GM06990 (cell line): Measurements from ENCODE around the gene TSPAN12.

Source experiments
- DNase-seq: peaks from one replicate; pipeline ENCODE4 v3.0.0-alpha.2; 2011; ENCODE audit not compliant: insufficient read length; ENCODE audit errors: extremely low read depth
- H3K27me3 ChIP-seq: replicated peaks from 2 replicates; pipeline ENCODE4 v1.6.0; 2011; ENCODE audit warnings: low read length; ENCODE audit not compliant: control insufficient read depth, insufficient read depth
- H3K36me3 ChIP-seq: 2 replicates; pipeline ENCODE4 v1.5.1; 2011; ENCODE audit warnings: low read length; ENCODE audit not compliant: control insufficient read depth, insufficient read depth
- H3K4me3 ChIP-seq: replicated peaks from 2 replicates; pipeline ENCODE4 v1.5.1; 2011; ENCODE audit warnings: low read depth, mild to moderate bottlenecking, control low read depth, low read length
- TF ChIP-seq, protein P1 (sequence below): IDR thresholded peaks from 2 replicates; pipeline ENCODE4 v1.5.1; 2011; ENCODE audit warnings: low read length, control low read depth, mild to moderate bottlenecking, inconsistent platforms; ENCODE audit not compliant: insufficient read depth, poor library complexity, severe bottlenecking

TSPAN12 gene

GRCh38 chr7:120856621-120857352, 1.2 kb downstream of the TSPAN12 start:
- Histone ChIP-seq H3K27me3 (no peaks in the 10 kb centered on the region), H3K4me3 (peak overlapping the region; percentile 85), H3K36me3 (no peaks in the 10 kb centered on the region)
- peak; percentile 70 for DNase-seq
- TF ChIP-seq, protein P1, sequence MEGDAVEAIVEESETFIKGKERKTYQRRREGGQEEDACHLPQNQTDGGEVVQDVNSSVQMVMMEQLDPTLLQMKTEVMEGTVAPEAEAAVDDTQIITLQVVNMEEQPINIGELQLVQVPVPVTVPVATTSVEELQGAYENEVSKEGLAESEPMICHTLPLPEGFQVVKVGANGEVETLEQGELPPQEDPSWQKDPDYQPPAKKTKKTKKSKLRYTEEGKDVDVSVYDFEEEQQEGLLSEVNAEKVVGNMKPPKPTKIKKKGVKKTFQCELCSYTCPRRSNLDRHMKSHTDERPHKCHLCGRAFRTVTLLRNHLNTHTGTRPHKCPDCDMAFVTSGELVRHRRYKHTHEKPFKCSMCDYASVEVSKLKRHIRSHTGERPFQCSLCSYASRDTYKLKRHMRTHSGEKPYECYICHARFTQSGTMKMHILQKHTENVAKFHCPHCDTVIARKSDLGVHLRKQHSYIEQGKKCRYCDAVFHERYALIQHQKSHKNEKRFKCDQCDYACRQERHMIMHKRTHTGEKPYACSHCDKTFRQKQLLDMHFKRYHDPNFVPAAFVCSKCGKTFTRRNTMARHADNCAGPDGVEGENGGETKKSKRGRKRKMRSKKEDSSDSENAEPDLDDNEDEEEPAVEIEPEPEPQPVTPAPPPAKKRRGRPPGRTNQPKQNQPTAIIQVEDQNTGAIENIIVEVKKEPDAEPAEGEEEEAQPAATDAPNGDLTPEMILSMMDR, result peak; percentile 34

DNA sequence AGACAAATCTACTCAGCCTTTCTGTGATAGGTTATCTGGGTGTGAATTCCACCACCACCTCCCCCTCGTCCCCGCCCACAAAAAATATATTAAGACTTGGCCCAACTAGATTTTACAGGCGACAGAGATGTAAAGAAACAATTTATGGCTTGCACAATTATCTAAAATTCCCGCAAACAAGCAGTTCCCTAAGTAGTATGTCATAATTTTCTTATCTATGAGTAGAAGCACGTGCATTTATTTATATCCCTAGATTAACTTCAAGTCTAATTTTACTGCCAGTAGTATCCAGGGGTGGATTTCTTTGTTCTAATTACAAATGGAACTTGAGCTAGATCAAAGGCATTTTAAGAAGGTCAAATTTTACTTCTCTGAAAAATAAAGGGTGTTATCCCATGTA, 1.7 kb downstream of the TSPAN12 start:
- no peaks in the 10 kb centered on the region for H3K27me3 ChIP-seq

DNA sequence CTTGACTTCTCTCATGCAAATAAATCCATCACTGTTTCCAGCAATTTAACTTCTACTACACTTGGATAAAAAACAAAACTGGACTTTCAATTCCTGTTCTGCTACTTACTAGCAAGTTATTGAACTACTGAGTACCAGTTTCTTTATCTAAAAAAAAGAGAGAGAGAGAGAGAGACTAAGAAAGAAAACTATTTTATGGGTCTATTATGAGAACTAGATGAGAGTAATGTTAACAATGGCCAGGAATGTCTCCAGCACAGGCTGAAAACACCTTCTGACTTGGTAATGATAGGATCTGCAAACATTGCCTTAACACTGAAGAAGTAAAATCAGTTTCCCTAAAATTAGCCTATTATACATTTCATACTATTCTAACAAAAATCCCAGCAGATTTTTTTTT, 5.2 kb downstream of the TSPAN12 start:
- Histone ChIP-seq H3K27me3 (no peaks in the 10 kb centered on the region), H3K4me3 (no peak overlapping the region), H3K36me3 (no peaks in the 10 kb centered on the region)
- TF ChIP-seq, protein P1, result no peak
- DNase-seq, result no peak

More for the DNA sequence above, 1.7 kb downstream of the TSPAN12 start:
- Histone ChIP-seq H3K4me3 (peak overlapping the region; percentile 85), H3K36me3 (no peaks in the 10 kb centered on the region)
- no peak for DNase-seq
- TF ChIP-seq, protein P1, result no peak

DNA sequence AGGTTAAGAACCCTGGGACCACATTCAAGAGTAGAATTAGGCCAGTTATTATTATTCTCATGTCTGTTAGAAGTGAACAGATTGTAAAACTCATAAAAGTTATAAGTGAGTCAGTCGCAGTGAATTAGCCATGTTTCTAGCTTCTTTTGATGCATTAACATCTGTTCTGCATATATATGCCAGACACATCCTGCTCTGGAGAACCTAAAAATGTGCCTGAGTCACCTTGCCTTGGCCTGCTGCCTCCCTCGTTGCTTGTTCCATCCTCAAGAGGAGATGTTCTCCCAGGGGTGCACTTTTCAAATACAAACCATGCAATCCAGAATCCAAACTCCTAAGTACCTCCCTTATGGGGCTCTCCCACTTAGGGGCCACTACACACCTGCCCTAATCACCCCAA, 14.8 kb downstream of the TSPAN12 start:
- no peak overlapping the region for H3K4me3 ChIP-seq
- H3K36me3 ChIP-seq, result peaks cover 5% of the 10 kb centered on the region
- TF ChIP-seq, protein P1, result no peak
- H3K27me3 ChIP-seq, result no peaks in the 10 kb centered on the region
- no peak for DNase-seq

- TF ChIP-seq, protein P1, result no peak
- no peak overlapping the region for H3K4me3 ChIP-seq
- no peaks in the 10 kb centered on the region for H3K27me3 ChIP-seq
- no peak for DNase-seq
- H3K36me3 ChIP-seq, result peaks cover 5% of the 10 kb centered on the region
These were observed 15.8 kb downstream of the TSPAN12 start for GRCh38 chr7:120842121-120842621.
